HG02642 (cell line): ENCODE data around the gene IFNA4.
"Not testable (repeated sequence)": the region's sequence is repeated elsewhere in the genome, so short reads cannot be mapped to it uniquely, and the experiment has no call there.

Source experiments
- ATAC-seq: cut with Tn5 transposase; IDR thresholded peaks from one replicate; pipeline ENCODE4 v1.9.1; 2021; ENCODE audit warnings: mild to moderate bottlenecking; ENCODE audit not compliant: unreplicated experiment, poor library complexity

The IFNA4 gene

GRCh38 chr9:21187487-21187886, at the start of gene IFNA4:
Gene IFNA4, minus strand, starts transcription at chr9:21187587. Its CDS starts 56 bp downstream, at chr9:21187531.
- ATAC-seq: not testable (repeated sequence)

- ATAC-seq: peak; percentile 13
These were observed 49.0 kb upstream of the IFNA4 start for GRCh38 chr9:21236360-21236714.

- ATAC-seq: peak; percentile 84
These were observed 48.3 kb upstream of the IFNA4 start for GRCh38 chr9:21235468-21236359.

GRCh38 chr9:21234153-21234687, 46.8 kb upstream of the IFNA4 start:
- no peak for ATAC-seq

DNA sequence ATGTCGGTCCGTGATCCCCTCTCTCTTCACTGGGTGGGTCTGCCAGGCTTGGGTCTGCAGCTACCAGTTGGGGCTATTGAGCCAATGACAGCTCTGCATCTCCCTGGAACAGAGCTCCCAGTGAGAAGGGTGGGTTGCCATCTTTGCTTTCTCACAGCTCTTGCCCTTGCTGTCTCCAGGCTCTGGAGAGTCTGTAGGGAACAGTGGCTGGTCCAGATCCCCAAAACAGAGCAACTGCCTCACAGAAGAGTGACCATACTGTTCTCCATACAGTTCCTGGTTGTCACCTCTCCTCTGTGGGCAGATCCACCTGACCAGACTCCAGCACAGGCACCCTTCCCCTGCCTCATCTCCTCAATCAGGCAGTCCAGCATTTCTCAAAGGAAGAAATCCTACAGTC, 45.9 kb upstream of the IFNA4 start:
- ATAC-seq: no peak

- ATAC-seq: no peak
These were observed 40.7 kb upstream of the IFNA4 start, which contains the start of gene IFNA17 for GRCh38 chr9:21228122-21228521. Gene IFNA17, minus strand, starts transcription at chr9:21228222. Its CDS starts 49 bp downstream, at chr9:21228173.

GRCh38 chr9:21217211-21217610, 29.8 kb upstream of the IFNA4 start, which contains the start of gene IFNA16:
Gene IFNA16, minus strand, starts transcription at chr9:21217311. Its CDS starts 6 bp downstream, at chr9:21217305.
- not testable (repeated sequence) for ATAC-seq

DNA sequence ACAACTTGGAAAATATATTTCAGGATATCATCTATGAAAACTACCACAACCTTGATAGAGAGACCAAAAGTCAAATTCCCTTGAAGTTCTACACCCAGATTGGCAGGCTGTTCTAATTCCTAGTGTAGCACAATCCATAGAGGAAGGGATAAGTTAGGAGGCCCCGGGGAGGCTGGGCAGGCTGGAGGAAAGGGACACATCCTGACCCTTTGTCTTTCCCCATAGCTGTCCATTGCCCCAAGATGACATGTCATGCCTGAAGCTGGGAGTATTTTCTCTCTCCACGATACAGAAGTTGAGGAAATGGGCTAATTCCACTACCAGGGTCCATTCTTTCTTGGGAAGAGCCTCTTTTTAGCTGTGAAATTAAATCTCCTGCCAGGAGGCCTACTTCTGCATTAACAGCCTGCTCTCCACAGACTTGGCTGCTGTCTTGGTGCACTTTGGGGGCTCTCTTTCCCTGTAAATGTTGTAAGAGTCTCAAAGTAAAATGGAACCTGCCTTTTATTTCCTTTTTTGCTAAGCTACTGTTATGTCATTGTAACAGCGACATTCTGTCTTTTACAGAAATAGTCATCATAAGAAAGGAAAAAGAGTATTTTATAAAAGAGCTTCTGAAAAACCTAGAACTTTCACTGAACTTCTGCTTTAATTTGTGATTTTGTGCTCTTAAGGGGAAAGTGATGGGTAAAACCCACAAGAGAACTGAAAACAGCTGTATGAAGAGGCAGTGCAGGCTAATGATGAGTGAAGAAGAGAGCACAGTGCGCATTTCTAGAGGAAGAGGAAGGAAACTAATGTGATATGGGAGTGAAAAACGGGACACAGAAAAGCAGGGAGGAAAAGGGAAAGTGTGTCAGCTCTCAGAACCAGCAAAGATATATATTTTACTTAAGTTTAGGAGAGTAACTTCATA, 26.3 kb upstream of the IFNA4 start:
- peak; percentile 78 for ATAC-seq

GRCh38 chr9:21212160-21212559, 24.8 kb upstream of the IFNA4 start:
- not testable (repeated sequence) for ATAC-seq

DNA sequence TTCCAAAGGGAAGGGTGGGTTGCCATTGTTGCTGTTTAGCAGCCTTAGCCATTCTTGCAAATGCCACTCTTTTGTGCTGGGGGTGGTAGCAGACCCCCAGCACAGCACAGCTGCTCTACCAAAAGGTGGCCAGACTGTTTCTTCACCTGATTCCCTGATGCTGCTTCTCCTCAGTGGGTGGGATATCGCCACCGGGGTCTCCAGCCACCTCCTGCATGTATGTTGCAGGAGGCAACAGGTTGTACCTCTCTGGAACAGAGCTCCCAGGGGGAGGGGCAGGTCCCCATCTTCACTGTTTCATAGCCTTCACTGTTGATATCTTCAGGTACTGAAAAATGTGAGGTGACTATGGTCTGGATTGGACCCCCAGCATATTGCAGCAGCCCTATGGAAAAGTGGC, 23.4 kb upstream of the IFNA4 start:
- ATAC-seq: not testable (repeated sequence)

DNA sequence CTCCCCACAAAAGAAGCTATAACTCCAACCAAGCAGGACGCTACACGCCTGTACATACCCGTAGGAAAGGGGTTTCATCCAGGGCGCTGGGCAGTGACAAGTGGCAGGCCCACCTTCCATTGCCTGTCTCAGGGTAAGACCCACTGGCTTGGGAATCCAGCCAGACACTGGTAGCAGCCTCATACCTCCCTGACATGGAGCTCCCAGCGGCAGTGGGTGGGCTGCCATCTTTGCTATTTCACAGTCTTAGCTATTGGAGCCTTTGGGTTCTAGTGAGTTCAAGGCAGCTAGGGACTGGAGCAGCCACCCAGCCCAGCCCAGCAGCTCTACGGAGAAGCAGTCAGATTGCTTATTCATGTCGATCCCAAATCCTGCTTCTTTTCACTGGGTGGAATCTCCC, 22.9 kb upstream of the IFNA4 start:
- ATAC-seq: no peak

DNA sequence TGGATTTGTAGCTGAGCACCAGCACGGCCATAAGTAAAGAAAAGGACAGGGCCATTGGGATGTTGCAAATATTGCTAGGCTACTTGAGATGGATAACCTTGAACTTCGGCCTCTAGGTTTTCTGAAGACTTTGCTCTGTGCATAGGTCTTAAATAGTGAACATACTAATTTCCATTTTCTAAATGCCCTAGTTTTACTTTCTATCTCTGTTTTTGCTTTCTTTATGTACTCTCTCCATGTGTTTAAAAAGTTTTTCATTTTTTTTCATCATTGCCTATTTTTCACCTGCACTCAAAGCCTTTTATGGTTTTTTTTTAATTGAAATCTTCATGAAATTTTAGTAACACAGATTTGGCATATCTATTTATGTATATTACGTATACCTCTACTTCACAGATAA, 19.7 kb upstream of the IFNA4 start, which contains the start of gene IFNA10:
Gene IFNA10, minus strand, starts transcription at position 101 of the 400 bp plus-strand sequence. Its CDS starts 46 bp downstream, at position 55.
- not testable (repeated sequence) for ATAC-seq

DNA sequence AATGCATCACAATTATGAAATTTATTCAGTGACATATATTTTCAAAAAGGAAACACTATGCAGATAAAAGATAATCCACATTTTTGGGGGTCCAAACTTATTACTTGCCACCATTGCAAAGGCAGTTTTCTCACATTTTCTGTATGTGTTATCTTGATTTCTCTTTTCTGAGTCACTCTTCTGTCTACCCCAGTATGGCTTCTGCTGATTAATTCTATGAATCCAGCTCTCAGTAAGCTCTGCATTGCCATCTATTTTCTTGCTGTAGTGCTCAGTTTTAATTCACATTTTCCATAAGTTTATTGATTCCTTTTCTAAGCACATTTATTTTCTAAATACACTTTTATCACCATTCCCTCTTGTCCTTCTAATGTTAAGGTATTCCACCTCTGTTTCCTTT, 17.8 kb upstream of the IFNA4 start:
- ATAC-seq: no peak

- ATAC-seq: not testable (repeated sequence)
These were observed 14.7 kb upstream of the IFNA4 start, which contains the start of gene IFNA7 for GRCh38 chr9:21202105-21202504. Gene IFNA7, minus strand, starts transcription at chr9:21202205. Its CDS starts 40 bp downstream, at chr9:21202165.

DNA sequence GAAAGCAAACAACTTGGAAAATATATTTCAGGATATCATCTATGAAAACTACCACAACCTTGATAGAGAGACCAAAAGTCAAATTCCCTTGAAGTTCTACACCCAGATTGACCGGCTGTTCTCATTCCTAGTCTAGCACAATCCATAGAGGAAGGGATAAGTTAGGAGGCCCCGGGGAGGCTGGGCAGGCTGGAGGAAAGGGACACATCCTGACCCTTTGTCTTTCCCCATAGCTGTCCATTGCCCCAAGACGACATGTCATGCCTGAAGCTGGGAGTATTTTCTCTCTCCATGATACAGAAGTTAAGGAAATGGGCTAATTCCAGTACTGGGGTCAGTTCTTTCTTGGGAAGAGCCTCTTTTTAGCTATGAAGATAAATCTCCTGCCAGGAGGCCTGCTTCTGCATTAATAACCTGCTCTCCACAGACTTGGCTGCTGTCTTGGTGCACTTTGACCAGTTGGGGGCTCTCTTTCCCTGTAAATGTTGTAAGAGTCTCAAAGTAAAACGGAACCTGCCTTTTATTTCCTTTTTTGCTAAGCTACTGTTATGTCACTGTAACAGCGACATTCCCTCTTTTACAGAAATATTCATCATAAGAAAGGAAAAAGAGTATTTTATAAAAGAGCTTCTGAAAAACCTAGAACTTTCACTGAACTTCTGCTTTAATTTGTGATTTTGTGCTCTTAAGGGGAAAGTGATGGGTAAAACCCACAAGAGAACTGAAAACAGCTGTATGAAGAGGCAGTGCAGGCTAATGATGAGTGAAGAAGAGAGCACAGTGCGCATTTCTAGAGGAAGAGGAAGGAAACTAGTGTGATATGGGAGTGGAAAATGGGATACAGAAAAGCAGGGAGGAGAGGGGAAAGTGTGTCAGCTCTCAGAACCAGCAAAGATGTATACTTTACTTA, 7.7 kb upstream of the IFNA4 start:
- ATAC-seq: peak; percentile 96

DNA sequence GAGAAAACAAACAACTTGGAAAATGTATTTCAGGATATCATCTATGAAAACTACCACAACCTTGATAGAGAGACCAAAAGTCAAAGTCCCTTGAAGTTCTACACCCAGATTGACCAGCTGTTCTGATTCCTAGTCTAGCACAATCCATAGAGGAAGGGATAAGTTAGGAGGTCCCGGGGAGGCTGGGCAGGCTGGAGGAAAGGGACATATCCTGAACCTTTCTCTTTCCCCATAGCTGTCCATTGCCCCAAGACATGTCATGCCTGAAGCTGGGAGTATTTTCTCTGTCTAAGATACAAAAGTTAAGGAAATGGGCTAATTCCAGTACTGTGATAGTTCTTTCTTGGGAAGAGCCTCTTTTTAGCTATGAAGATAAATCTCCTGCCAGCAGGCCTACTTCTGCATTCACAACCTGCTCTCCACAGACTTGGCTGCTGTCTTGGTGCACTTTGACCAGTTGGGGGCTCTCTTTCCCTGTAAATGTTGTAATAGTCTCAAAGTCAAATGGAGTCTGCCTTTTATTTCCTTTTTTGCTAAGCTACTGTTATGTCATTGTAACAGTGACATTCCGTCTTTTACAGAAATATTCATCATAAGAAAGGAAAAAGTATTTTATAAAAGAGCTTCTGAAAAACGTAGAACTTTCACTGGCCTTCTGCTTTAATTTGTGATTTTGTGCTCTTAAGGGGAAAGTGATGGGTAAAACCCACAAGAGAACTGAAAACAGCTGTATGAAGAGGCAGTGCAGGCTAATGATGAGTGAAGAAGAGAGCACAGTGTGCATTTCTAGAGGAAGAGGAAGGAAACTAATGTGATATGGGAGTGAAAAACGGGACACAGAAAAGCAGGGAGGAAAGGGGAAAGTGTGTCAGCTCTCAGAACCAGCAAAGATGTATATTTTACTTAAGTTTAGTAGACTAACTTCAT, 4.3 kb downstream of the IFNA4 start:
- ATAC-seq: peak; percentile 98

- ATAC-seq: no peak
These were observed 12.7 kb downstream of the IFNA4 start for GRCh38 chr9:21174671-21175070.

GRCh38 chr9:21172156-21172555, 15.2 kb downstream of the IFNA4 start:
- ATAC-seq: no peak
